Spinal cord (tissue), 10 donors: ENCODE results near the gene ARHGEF37. TPM values are rescaled to one million over a fixed set of nuclear protein-coding genes. Genes with fewer than 3 reads are reported as not detected.
"Not testable (repeated sequence)": the region's sequence is repeated elsewhere in the genome, so short reads cannot be mapped to it uniquely, and the experiment has no call there.

Experiments
- DNase-seq, 6 donors: peaks; one replicate each; pipeline versions ENCODE4 v3.0.0 to v3.0.0-alpha.2; 2013 to 2015; ENCODE audit warnings: low spot score in 6 of 6, low read depth in 4 of 6
- H3K27ac ChIP-seq: one replicate; pipeline ENCODE4 v1.5.1; 2013; ENCODE audit warnings: low read depth, low read length, control low read depth
- H3K27me3 ChIP-seq: one replicate; pipeline ENCODE4 v1.6.1; 2013; ENCODE audit warnings: low read length; ENCODE audit not compliant: control insufficient read depth, insufficient read depth
- H3K36me3 ChIP-seq: one replicate; pipeline ENCODE4 v1.6.1; 2013; ENCODE audit warnings: low read length; ENCODE audit not compliant: control insufficient read depth, insufficient read depth
- H3K4me1 ChIP-seq: one replicate; pipeline ENCODE4 v1.6.1; 2013; ENCODE audit warnings: low read length; ENCODE audit not compliant: control insufficient read depth, insufficient read depth
- H3K4me3 ChIP-seq: one replicate; pipeline ENCODE4 v1.5.1; 2013; ENCODE audit warnings: low read depth, low read length, control low read depth
- H3K9me3 ChIP-seq: one replicate; pipeline ENCODE4 v1.6.1; 2013; ENCODE audit warnings: low read length; ENCODE audit not compliant: control insufficient read depth, insufficient read depth
- WGBS: methylation state at CpG from one replicate; pipeline ENCODE4 v1.1.5; 2013; ENCODE audit warnings: missing lambda C conversion rate; ENCODE audit not compliant: insufficient coverage; 5-methylcytosine and 5-hydroxymethylcytosine counted together
- polyA plus RNA-seq, 2 donors: library from polyadenylated mRNA; unstranded; fragments of 120-200 nt; gene quantifications; one replicate each; pipeline ENCODE4 v1.2.1, GENCODE V29; 2013; ENCODE audit not compliant: insufficient read length in 2 of 2
- total RNA-seq, 2 donors: library from RNA; depleted of rRNA in 1 of 2; stranded (reverse); fragments of 120-200 nt in 1 of 2; fragments of >200 nt in 1 of 2; gene quantifications; one replicate each; pipeline versions ENCODE4 v1.2.3 to v1.2.4, GENCODE V29; 2013 to 2014
- donor health status: healthy.

The ARHGEF37 gene
- total and polyA plus RNA-seq, 4 donors = 5.6 to 22.3 (median 7.1) TPM

GRCh38 chr5:149581931-149582768 lies 852 bp downstream of the ARHGEF37 start:
- Histone ChIP-seq H3K9me3 (no peaks in the 10 kb centered on the region), H3K36me3 (no peaks in the 10 kb centered on the region), H3K27me3 (no peaks in the 10 kb centered on the region), H3K27ac (peak overlapping the region; percentile 53), H3K4me3 (peak overlapping the region; percentile 49), H3K4me1 (peaks cover 32% of the 10 kb centered on the region)
- 27% methylated on average over 6 of the region's 9 CpGs for WGBS
- DNase-seq = peak in 2 of 6 donors; percentile 35 to 77

GRCh38 chr5:149583394-149583793 lies 2.1 kb downstream of the ARHGEF37 start:
- H3K9me3 ChIP-seq = no peaks in the 10 kb centered on the region
- H3K27me3 ChIP-seq = no peaks in the 10 kb centered on the region
- H3K4me3 ChIP-seq = no peak overlapping the region
- peak in 4 of 6 donors; percentile 43 to 90 (median 62) for DNase-seq
- WGBS = no CpG with 5 or more reads among the region's 1 CpG
- peak overlapping the region; percentile 6 for H3K27ac ChIP-seq
- no peaks in the 10 kb centered on the region for H3K36me3 ChIP-seq
- peaks cover 32% of the 10 kb centered on the region for H3K4me1 ChIP-seq

GRCh38 chr5:149584121-149584520 lies 2.8 kb downstream of the ARHGEF37 start:
- DNase-seq = no peak
- H3K36me3 ChIP-seq = no peaks in the 10 kb centered on the region
- H3K27ac ChIP-seq = peak overlapping the region; percentile 6
- no peaks in the 10 kb centered on the region for H3K9me3 ChIP-seq
- WGBS = no CpG with 5 or more reads among the region's 2 CpGs
- no peak overlapping the region for H3K4me3 ChIP-seq
- no peaks in the 10 kb centered on the region for H3K27me3 ChIP-seq
- peaks cover 32% of the 10 kb centered on the region for H3K4me1 ChIP-seq

- Histone ChIP-seq H3K27ac (no peak overlapping the region), H3K4me3 (no peak overlapping the region), H3K9me3 (no peaks in the 10 kb centered on the region), H3K27me3 (no peaks in the 10 kb centered on the region), H3K36me3 (no peaks in the 10 kb centered on the region), H3K4me1 (peaks cover 30% of the 10 kb centered on the region)
- DNase-seq = no peak
Observed at GRCh38 chr5:149585910-149586309, 4.6 kb downstream of the ARHGEF37 start.

GRCh38 chr5:149586708-149587318 lies 5.5 kb downstream of the ARHGEF37 start:
- no CpG with 5 or more reads among the region's 1 CpG for WGBS
- Histone ChIP-seq H3K27ac (no peak overlapping the region), H3K36me3 (no peaks in the 10 kb centered on the region), H3K4me3 (no peak overlapping the region), H3K27me3 (no peaks in the 10 kb centered on the region), H3K9me3 (no peaks in the 10 kb centered on the region), H3K4me1 (peaks cover 23% of the 10 kb centered on the region)
- DNase-seq = no peak

- DNase-seq = no peak
- Histone ChIP-seq H3K27ac (no peak overlapping the region), H3K9me3 (no peaks in the 10 kb centered on the region), H3K4me3 (no peak overlapping the region), H3K4me1 (peaks cover 8% of the 10 kb centered on the region), H3K27me3 (no peaks in the 10 kb centered on the region), H3K36me3 (no peaks in the 10 kb centered on the region)
- no CpG with 5 or more reads among the region's 1 CpG for WGBS
Observed at GRCh38 chr5:149588936-149589335, 7.6 kb downstream of the ARHGEF37 start.

- WGBS = 75% methylated on average over 2 of the region's 2 CpGs
- no peak overlapping the region for H3K27ac ChIP-seq
Observed at GRCh38 chr5:149593370-149593769, 12.1 kb downstream of the ARHGEF37 start.

GRCh38 chr5:149594206-149594895 lies 13.1 kb downstream of the ARHGEF37 start:
- Histone ChIP-seq H3K27ac (no peak overlapping the region), H3K4me1 (no peaks in the 10 kb centered on the region), H3K36me3 (no peaks in the 10 kb centered on the region), H3K27me3 (no peaks in the 10 kb centered on the region), H3K9me3 (no peaks in the 10 kb centered on the region), H3K4me3 (no peak overlapping the region)
- DNase-seq = peak in 1 of 6 donors; percentile 32
- WGBS = 88% methylated on average over 1 of the region's 5 CpGs

More at GRCh38 chr5:149593370-149593769, 12.1 kb downstream of the ARHGEF37 start:
- DNase-seq = no peak
- Histone ChIP-seq H3K9me3 (no peaks in the 10 kb centered on the region), H3K27me3 (no peaks in the 10 kb centered on the region), H3K4me3 (no peak overlapping the region), H3K4me1 (no peaks in the 10 kb centered on the region), H3K36me3 (no peaks in the 10 kb centered on the region)

- not testable (repeated sequence) for H3K4me3 ChIP-seq, H3K36me3 ChIP-seq, H3K4me1 ChIP-seq, H3K27me3 ChIP-seq, DNase-seq, H3K9me3 ChIP-seq
- WGBS = 86% methylated on average over 1 of the region's 3 CpGs
- H3K27ac ChIP-seq = peak overlapping the region; percentile 18
Observed at GRCh38 chr5:149595105-149595504, 13.8 kb downstream of the ARHGEF37 start.
